Right renal cortex interstitium (tissue), 3 donors: Measurements from ENCODE around the gene MAP2K7. TPM values are rescaled to one million over a fixed set of nuclear protein-coding genes. Genes with fewer than 3 reads are reported as not detected.
"Not testable (repeated sequence)": the region's sequence is repeated elsewhere in the genome, so short reads cannot be mapped to it uniquely, and the experiment has no call there.

Source experiments
- DNase-seq, 3 donors: peaks; one replicate each; pipeline ENCODE4 v3.0.0-alpha.2; 2013; ENCODE audit warnings: low read depth in 3 of 3, low spot score in 2 of 3
- polyA plus RNA-seq, 3 donors: library from polyadenylated mRNA; unstranded; fragments of 120-200 nt; gene quantifications; one replicate each; pipeline ENCODE4 v1.2.1, GENCODE V29; 2013; ENCODE audit not compliant: insufficient read length in 3 of 3

The MAP2K7 gene
- polyA plus RNA-seq, 3 donors: 21.5 to 27.5 (median 27.0) TPM

DNA sequence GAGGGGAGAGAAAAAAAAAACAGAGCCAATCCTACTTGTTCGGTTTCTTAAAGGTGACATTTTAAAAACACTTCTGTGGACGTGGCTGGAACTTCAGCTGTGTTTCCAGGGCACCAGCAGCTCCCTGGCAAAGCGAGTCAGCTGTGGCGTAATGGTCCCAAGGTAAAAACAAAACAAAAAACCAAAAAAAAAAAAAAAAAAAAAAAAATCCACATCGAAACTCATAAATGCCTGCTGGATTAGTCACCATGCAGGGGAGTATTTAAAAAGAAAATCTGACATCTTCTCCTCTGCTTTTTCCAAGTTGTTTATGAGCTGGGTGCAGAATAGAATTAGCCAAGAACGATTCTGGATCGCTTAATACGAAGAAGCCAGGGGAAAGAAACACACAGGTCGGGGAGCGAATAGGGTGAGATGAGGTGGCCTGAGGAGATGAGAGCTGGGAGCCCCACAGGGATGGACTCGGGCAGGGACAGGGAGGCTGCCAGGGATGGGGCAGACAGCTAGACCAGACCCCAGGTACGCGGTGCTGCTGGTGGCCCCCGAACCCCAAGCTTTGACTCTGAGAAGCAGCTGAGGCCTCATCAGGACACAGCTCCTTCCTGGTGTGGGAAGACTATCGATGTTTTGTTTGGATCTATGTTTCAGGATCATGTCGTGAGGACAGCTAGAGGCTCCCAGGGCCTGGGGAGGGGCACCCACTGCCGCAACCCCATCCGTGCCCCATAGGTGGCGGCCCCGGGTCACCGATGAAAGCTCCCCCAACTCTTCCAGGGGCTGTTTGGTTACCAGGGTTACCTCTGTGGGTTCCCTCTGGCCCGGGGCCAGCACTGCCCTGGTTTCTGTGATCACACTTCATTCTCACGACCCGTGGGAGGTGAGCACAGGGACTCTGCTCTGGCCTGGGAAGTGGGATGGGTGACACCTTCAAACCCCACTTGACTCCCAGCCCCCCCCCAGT lies 25.3 kb downstream of the MAP2K7 start:
- no peak for DNase-seq

- not testable (repeated sequence) for DNase-seq
Observed at GRCh38 chr19:7930030-7930429, 26.4 kb downstream of the MAP2K7 start.

DNA sequence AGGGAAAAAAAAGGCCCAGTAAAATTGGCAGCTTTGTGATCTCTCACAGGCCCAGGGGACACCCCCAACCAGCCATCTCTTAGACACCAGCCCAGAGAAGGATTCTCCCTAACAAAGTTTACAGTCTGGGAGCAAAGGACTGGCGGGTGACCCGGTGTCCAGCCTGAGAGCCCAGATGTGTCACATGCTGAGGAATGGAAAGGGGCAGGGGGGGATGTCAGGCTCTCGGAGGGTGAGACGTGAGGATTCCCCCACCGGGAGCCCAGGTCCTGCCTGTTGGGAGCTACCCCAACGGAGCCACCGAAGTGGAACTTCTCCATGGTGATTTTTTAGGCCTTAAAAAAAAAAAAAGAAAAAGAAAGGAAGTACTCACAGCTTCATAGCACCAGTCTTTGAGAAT lies 27.1 kb downstream of the MAP2K7 start:
- no peak for DNase-seq

DNA sequence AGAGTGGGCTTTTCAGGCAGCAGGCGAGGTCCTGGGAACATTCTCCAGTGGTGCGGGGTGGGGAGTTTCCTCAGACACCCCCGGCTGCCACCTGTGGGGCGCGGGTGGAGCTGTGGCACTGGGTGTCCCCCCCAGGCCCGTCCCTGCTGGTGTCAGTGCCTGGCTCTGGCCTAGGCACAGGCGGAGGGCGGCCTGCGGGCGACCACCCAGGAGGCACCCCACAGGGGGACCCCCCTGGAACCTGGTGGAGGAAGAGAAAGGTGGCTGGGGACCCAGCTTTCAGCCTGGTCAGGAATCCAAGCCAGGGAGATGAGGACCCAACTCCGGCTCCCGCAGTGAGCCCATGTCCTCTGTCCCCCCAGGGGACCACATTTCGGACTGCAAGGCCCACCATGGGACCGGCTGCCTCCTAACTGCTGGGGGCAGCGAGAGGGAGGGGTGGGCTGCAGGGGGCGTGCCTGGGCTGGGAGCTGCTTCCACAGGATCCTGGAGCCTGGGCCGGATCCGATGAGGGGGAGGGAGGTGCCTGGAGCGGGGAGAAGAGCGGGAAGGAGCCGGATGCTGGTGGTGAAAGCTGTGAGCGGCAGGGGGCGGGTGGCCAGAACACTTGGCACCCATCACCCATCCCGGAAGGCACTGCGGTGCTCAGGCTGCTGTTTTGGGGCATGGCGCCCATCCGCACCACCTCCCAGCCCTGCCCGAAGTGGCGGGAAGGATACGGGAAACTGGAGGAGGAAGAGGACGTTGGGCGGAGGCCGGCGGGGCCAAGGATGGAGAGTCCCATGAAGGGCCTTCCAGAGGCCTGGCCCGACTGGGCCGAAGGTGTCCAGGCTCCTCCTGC lies 27.8 kb downstream of the MAP2K7 start:
- no peak for DNase-seq

- DNase-seq: no peak
Observed at GRCh38 chr19:7932276-7932929, 28.7 kb downstream of the MAP2K7 start.

- no peak for DNase-seq
Observed at GRCh38 chr19:7932930-7933300, 29.2 kb downstream of the MAP2K7 start.

DNA sequence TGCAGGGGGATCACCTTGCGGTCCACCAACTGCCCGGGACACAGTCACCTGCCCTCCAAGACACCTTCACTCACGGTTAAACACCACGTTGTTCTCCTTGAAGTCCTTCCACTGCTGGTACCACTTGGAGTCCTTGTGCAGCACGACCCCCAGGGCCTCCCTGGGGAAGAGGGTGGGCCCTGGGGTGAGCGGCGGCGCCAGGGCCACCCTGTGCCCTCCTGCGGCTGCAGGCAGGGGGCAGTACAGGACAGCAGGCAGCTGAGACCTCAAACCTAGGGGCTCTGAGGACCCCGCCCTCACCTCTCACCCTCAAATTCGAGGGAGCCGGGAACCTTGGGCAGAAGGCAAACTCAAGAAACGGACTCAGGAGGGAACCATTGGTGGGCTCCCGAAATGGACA lies 29.7 kb downstream of the MAP2K7 start:
- DNase-seq: no peak

DNA sequence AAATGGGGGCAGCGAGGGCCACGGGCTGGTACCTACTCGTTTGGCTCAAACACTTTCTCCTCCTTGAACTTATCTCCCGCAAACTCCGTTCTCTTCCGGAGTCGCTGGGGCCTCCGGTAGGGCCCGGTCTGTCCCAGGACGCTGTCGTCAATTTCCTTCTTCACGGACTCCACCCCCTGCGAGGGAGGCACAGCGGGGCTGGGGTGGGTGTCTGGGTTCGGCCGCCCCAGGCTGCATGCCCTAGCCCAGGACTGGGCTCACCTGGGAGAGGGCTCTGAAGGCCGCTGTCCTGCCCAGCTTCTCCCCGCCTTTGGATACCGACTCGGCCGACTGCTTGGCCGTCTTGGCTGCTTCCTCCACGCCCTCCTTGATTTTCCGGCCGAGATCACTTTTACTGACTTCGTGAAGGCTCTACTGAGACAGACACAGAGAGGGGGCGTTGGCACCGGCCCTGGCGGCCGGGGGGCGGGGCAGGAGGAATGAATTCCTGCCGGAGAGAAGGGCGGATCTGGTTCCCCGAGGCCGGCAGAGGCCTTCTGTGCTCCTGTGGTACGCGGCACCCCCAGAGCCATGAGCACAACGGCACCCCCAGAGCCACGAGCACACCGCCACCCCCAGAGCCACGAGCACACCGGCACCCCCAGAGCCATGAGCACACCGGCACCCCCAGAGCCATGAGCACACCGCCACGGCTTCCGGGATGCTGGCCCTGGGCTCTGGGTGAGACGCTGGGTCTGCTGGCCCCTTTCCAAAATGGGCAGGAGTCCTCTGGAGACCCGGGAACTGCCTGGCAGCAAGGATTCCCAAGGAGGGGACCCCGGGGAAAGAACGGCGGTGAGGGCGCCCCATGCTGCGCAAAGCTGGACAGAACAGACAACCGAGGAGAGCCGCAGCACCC lies 30.4 kb downstream of the MAP2K7 start:
- DNase-seq: no peak

DNA sequence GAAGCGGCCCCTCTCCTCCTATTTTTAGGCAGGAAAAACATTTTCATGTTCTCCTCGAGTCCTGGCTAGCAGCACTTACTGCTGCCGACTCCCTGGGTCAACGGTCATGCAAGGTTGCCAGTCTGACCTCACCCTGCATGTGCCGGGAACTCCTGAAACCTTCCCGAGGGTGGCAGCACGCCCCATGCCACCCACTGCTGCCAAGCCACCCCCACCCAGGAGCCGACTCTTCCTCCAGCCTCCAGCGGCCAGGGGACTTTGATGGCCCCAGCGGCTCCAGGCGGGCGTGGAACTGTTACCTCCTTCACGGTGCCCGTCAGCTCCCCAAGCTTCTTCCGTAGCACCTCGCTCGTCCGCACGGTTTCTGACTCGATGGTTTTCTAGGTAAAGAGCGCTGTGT lies 31.1 kb downstream of the MAP2K7 start:
- DNase-seq: no peak

GRCh38 chr19:7940841-7941240 lies 37.2 kb downstream of the MAP2K7 start:
- no peak for DNase-seq

- no peak for DNase-seq
Observed at GRCh38 chr19:7941895-7942596, 38.4 kb downstream of the MAP2K7 start.

DNA sequence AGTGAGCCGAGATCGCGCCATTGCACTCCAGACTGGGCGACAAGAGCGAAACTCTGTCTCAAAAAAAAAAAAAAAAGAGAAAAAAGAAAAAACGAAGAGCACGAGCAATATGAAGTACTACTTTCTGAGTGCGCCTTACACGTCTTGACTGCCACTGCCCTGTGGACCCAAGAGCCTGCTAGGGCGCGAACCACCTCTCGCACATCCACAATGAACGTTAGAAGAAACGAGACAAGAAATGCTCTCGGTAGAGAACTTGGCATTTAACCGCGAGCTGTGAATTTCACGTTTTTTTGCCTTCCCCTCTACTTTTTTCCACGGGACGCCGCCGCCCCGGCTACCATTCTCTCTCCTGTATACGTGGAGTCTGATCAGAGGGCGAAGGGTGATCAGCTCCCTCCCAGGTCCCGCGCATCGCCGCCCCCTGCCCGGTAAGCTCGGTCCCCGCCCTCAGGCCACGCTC lies 39.3 kb downstream of the MAP2K7 start:
- DNase-seq: no peak

- peak; percentile 96 to 98 (median 97) for DNase-seq
Observed at GRCh38 chr19:7943444-7944176, 39.9 kb downstream of the MAP2K7 start, which contains the start of gene TIMM44. TSS of gene TIMM44 (minus strand) at chr19:7943666. CDS start at chr19:7943651, 15 bp downstream.

- DNase-seq: peak; percentile 88 to 91 (median 90)
Observed at GRCh38 chr19:7944177-7944761, 40.6 kb downstream of the MAP2K7 start.

DNA sequence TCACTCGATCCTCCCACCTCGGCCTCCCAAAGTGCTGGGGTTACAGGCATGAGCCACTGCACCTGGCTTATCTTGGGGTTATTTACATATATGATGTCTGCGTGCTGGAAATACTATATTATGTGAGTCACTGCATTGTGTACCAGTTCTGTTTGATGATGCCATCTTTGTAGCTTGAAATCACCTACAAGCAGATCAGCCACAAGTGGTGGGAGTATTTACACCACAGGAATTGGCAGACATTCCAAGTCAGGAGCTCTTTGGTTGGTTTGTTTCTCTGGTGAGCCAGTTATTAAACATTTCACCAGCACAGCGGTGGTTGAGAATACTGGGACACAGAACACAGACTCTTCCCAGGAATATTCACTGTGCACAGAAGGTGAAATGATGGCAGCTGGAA lies 44.3 kb downstream of the MAP2K7 start:
- DNase-seq: no peak

- DNase-seq: no peak
Observed at GRCh38 chr19:7953060-7953459, 49.4 kb downstream of the MAP2K7 start.

- no peak for DNase-seq
Observed at GRCh38 chr19:7953576-7953975, 49.9 kb downstream of the MAP2K7 start.

DNA sequence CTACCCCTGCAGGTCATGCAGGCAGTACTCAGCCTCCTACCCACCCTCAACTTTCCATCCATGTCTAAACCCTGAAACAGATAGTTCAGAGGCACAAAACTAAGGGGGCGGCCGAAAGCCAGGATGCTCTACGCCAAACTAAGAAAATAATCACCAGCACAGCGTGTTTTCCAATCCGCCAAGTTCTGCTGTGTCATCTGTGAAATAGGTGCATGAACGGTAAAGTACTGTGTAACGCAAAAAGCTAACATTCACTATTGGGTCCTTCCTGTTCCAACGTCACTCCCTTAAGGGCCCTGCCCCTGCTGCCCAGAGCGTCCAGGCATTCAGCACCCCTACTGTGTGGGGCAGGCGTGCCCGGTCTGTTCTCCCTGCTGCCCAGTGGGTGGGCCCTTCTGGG lies 52.0 kb downstream of the MAP2K7 start:
- no peak for DNase-seq
